HG03469 (cell line): ENCODE data around the gene ZNF410.

ENCODE experiments used
- ATAC-seq: cut with Tn5 transposase; IDR thresholded peaks from one replicate; pipeline ENCODE4 v1.9.1; 2021; ENCODE audit warnings: mild to moderate bottlenecking, moderate library complexity, moderate number of reproducible peaks; ENCODE audit not compliant: unreplicated experiment

The ZNF410 gene

DNA sequence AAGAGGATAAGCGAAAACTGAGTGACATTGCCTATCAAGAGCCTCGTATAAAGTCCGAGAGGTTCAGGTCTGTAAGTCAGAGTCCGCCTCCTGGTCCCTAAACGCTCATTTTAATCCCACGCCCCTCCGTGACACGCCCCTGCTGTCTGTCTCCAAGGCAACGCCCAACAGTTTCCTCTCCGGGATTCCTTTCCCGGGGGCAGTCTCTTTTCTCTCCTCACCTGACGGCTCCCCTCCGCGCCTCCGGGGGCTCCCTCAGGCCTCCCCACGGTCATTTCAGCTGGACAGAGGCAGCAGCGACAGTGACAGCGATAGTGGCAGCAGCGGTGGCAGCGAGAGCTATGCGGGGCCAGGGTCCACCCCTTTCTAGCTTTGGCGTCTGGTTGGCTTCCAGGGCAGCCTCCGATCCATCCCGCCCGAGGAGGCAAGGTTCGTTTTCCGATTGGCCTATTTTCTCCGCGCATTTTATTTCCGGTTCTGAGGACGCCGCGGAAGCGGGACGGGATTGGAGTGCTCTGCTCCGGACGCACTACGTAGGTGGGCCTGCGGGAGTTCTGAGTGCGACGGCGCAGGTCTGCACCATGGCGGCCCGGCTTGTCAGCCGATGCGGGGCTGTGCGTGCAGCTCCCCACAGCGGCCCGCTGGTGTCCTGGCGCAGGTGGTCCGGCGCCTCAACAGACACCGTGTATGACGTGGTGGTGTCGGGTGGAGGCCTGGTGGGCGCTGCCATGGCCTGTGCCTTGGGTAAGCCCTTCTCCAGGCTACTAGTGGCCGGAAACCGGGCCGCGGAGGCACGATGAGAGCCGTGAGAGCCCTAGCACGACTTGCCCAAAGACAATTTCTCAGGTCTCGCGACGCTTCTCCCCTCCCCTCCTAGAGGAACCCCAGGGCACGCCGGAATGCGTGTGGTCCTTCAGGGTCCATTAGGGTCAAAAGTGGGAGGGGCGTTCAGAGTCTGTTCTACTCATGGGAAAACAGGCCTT is 63.4 kb downstream of the ZNF410 start, which contains the start of the genes COQ6 and FAM161B:
TSS of gene COQ6 (plus strand) at position 551 of the 983 bp plus-strand sequence. CDS start at position 582, 31 bp downstream.
TSS of gene FAM161B (minus strand) at position 343 of the 983 bp plus-strand sequence. CDS start at position 275, 68 bp downstream.
- peak; percentile 83 for ATAC-seq

DNA sequence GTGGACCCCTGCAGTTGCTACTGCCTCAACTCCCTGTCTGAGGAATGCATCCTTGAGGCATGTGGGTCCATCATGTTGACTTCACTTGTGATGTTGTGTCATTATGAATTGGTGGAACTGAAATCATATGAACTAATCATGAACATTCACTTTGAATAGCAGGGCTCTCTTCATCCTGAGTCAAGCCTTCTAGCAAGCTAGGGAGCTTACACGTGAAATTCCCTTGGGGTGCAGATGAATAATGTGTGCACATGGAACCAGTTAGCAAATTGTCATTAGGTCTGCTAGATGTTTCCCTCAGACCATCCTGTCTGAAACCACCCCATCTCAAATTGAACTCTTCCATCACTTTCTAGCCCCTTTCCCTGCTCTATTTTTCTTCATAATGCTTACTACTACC is 67.1 kb downstream of the ZNF410 start:
- ATAC-seq = no peak

DNA sequence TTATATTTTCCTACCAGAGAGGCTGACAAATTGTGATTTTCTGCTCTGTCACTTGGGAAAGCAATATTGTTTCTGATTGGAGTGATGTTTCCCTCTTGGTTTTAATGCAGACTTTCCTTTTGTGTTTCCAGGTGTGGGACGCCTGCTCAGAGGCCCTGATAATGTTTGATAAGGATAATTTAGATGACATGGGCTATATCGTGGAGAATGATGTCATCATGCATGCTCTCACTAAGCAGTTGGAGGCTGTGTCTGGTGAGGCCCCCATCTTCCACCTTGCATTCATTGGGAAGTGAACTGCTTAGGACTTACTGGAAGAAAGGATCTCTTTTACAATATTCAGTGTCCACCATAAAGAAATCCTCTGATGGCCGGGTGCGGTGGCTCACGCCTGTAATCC is 69.0 kb downstream of the ZNF410 start:
- no peak for ATAC-seq

DNA sequence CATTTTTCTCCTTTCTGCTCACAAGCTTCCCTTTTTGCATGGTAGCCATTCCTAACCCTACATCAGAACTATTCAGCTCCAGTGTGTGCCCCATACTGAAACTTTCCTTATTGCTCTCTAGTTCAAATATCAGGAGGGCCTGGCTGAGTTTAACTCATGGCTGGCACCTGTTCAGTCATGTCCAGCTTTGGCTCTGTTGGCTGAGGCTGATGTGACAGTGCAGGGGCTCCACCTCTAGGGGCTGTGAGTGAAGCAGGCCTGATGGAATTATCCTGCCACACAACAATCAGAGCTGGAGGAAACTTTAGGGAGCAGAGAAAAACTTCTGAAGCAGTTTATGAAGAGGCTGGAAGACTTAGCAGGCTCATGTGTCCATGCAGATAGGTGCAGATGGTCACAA is 71.9 kb downstream of the ZNF410 start:
- no peak for ATAC-seq

DNA sequence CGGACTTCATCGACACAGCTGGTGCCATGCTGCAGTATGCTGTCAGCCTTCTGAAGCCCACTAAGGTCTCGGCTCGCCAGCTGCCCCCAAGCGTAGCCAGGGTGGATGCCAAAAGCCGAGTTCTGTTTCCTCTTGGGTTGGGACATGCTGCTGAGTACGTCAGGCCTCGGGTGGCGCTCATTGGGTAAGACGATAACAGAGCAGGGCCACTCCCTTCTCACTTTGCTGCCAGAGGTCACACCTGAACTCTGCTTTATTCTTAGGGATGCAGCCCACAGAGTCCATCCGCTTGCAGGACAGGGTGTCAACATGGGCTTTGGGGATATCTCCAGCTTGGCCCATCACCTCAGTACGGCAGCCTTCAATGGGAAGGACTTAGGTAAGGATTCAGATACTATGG is 74.5 kb downstream of the ZNF410 start:
- no peak for ATAC-seq

DNA sequence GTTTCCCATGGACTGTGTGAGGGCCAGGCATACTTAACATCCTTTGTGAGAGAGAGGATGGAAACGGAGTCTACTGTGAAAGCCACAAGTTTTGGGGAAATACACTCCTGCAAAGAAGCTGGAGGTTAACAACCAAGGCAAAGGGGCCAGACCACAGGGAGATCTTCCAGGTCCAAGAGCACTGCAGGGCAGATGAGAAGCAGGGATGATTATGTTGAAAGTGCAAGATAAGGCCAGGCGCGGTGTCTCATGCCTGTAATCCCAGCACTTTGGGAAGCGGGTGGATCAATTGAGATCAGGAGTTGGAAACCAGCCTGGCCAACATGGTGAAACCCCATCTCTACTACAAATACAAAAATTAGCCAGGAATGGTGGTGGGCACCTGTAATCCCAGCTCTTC is 78.6 kb downstream of the ZNF410 start:
- ATAC-seq = no peak

DNA sequence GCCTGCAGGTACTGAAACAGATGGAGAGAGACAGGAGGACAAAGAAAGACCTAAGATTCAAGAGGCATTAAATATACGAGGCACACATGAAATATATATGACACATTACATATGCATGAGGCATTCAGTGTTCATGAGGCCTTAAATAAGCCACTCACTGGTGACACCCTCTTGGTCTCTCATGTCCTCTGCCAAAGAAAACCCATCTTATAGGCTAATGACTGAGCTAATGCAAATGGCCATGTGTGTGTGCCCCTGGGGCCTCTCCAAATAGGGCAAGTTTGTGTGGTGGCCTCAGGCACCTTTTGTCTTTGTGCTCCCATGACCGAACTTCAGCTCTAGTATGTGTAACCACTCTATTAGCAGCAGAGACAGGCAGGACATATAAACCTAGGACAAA is 82.2 kb downstream of the ZNF410 start:
- ATAC-seq = no peak

DNA sequence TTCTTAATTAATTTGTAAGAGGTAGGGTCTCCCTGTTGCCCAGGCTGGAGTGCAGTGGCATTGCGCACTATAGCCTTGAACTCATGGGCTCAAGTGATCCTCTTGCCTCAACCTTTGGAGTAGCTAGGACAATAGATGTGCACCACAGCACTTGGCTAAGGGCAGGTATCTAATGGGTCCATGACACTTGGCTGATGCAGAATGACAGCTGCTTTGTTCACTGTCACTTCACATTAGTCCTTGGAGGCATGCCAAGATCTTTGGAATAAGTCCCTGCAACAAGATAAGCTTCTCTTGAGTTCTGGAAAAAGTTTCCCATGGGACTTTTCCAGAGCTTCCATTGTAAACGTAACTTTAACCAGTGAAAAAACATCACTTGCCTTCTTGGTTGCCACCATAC is 86.8 kb downstream of the ZNF410 start:
- ATAC-seq = no peak

DNA sequence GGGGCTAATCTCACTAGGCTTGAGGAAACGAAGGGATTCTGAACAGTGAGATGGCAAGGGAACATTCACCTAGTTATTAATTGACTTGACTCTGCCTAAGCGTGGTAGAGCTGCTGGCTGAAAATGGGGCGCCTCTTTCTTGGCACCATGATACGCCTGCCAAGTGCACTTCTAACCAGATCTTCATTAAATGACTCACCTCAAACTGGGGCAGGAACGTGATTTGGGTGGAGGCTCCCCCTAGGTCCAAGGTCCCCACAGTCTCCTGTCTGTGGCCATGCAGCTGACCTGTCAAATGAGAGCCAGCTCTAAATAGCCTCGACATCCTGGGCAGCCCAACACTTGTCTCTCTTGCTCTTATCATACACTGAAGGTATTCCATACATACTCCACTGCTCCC is 89.5 kb downstream of the ZNF410 start:
- no peak for ATAC-seq

DNA sequence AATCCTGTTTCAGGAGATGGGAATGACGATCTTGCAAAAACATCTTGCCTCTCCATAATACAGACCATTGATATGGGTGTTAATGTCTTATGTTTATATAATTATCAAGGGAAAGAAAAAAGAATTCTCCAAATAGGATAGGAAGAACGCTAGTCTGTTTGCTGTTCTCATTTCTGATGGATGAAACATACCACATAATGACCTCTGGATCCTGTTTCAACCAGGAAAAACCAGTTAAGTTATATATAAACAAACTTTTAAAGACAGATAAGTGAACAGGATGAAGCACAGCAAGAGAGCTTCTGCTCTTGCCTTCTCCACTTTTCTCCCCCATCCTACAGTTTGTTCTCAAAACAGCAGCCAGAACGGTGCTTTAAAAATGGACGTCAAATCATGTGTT is 91.2 kb downstream of the ZNF410 start:
- ATAC-seq = no peak
